Measurements from ENCODE around the gene DTYMK.

The DTYMK gene

DNA sequence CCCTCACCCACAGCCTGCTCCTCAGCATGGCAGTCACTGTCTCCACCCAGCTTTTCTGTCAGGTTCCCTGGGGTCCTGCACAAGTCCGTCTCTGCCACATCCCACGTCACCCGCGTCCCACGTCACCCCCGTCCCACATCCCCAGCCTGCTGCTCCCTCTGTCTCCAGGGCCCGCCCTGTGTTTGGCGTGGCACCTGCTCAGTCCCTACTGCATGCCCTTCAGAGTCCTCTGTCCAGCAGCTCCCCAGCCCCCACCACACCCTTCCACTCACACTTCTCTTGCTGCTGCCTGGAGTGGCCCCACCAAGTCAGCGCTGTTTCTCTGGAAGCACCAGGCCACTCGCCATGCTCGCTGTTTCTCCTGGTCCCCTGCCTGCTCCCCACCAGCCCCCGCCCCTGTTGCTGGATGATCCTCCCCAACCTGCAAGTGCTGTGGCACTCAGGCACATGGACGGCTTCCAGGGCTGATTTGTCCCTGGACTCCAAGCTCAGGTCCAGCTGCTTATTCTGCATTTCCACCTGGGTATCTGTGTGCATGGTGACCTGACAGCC is 30.3 kb downstream of the DTYMK start (continued):
- no peak for TF ChIP-seq CREB5 (CRISPR knock-in tag; IDR thresholded peaks at IDR 0.05; ENCODE audit: low read depth)
- no peak for TF ChIP-seq GLIS3 (CRISPR knock-in tag; IDR thresholded peaks at IDR 0.05)

DNA sequence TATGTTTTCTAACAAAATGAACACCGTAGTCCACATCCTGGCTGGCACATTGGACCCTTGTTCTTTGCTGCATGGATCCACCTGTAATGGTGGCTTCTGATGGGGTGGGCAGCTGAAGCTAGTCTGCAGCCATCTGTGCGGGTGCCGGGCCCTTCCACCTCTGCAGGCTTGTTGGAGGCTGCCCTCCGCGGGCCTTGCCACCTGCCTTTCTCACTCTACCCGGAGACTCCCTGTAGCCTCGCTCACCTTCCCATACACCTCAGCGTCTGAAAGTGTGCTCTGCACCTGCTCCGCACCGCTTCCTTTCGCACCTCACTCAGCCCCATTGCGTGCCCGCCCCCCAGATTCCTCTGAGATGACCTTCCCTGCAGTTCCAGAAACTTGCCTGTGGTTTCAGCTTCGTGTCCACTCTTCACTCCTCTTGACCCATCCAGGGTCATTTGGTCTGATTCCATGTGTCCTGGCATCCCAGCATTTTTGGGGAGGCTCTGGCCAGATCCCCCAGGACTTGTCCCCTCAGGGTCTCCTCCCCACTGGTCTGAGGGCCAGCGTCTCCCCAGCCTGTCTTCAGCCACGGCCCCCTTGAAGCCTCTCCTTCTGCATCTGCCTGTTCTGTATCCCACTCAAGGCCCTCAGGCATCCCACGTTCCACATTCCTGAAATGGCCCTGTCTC is 31.0 kb downstream of the DTYMK start:
- ATAC-seq, result no peak
- TF ChIP-seq RARB (CRISPR knock-in tag; IDR thresholded peaks at IDR 0.05) (no peak), ZFP30 (CRISPR knock-in tag; IDR thresholded peaks at IDR 0.05) (no peak), CREB5 (CRISPR knock-in tag; IDR thresholded peaks at IDR 0.05; ENCODE audit: low read depth) (no peak), CSDC2 (CRISPR knock-in tag; IDR thresholded peaks at IDR 0.05) (no peak), PATZ1 (CRISPR knock-in tag; IDR thresholded peaks at IDR 0.05; ENCODE audit: borderline replicate concordance) (no peak), BACH2 (CRISPR knock-in tag; IDR thresholded peaks at IDR 0.05; ENCODE audit: borderline replicate concordance) (no peak), ESRRG (CRISPR knock-in tag; IDR thresholded peaks at IDR 0.05) (no peak), ZFP3 (CRISPR knock-in tag; IDR thresholded peaks at IDR 0.05) (no peak), ZC3H10 (CRISPR knock-in tag; IDR thresholded peaks at IDR 0.05) (no peak), ZNF70 (CRISPR knock-in tag; IDR thresholded peaks at IDR 0.05) (no peak), OSR1 (CRISPR knock-in tag; IDR thresholded peaks at IDR 0.05) (no peak), TCF4 (CRISPR knock-in tag; IDR thresholded peaks at IDR 0.05; ENCODE audit: borderline replicate concordance) (no peak), GLIS3 (CRISPR knock-in tag; IDR thresholded peaks at IDR 0.05) (no peak), ZNF8 (CRISPR knock-in tag; IDR thresholded peaks at IDR 0.05) (no peak), ISL1 (CRISPR knock-in tag; IDR thresholded peaks at IDR 0.05) (no peak)
- TF ChIP-seq, protein P1, sequence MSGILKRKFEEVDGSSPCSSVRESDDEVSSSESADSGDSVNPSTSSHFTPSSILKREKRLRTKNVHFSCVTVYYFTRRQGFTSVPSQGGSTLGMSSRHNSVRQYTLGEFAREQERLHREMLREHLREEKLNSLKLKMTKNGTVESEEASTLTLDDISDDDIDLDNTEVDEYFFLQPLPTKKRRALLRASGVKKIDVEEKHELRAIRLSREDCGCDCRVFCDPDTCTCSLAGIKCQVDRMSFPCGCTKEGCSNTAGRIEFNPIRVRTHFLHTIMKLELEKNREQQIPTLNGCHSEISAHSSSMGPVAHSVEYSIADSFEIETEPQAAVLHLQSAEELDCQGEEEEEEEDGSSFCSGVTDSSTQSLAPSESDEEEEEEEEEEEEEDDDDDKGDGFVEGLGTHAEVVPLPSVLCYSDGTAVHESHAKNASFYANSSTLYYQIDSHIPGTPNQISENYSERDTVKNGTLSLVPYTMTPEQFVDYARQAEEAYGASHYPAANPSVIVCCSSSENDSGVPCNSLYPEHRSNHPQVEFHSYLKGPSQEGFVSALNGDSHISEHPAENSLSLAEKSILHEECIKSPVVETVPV (CRISPR knock-in tag; IDR thresholded peaks at IDR 0.05), result no peak

DNA sequence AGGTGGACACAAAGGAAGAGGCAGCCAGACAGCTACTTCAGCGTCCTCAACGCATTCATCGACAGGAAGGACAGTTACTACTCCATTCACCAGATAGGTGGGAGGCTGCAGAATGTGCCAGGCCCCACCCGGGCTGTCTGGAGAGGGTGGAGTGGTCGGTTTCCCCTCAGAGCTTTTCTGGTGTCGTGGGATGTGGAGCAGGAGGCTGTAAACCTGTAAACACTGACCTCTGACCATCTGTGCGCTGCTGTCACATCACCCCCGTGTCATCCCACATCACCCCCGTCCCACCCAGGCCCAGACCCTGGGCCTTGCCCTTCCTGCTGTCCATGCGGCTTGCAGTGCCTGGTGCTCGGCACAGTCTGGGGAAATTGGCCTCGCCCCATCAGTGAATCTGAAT is 32.1 kb downstream of the DTYMK start:
- TF ChIP-seq, protein P2, sequence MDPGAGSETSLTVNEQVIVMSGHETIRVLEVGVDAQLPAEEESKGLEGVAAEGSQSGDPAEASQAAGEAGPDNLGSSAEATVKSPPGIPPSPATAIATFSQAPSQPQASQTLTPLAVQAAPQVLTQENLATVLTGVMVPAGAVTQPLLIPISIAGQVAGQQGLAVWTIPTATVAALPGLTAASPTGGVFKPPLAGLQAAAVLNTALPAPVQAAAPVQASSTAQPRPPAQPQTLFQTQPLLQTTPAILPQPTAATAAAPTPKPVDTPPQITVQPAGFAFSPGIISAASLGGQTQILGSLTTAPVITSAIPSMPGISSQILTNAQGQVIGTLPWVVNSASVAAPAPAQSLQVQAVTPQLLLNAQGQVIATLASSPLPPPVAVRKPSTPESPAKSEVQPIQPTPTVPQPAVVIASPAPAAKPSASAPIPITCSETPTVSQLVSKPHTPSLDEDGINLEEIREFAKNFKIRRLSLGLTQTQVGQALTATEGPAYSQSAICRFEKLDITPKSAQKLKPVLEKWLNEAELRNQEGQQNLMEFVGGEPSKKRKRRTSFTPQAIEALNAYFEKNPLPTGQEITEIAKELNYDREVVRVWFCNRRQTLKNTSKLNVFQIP (CRISPR knock-in tag; IDR thresholded peaks at IDR 0.05; ENCODE audit: borderline replicate concordance, low read depth), result no peak
- TF ChIP-seq OSR1 (CRISPR knock-in tag; IDR thresholded peaks at IDR 0.05) (no peak), ESRRG (CRISPR knock-in tag; IDR thresholded peaks at IDR 0.05) (no peak), ZNF565 (CRISPR knock-in tag; conservative IDR thresholded peaks at IDR 0.05; ENCODE audit: low read depth) (no peak), ARNTL (CRISPR knock-in tag; IDR thresholded peaks at IDR 0.05; ENCODE audit: borderline replicate concordance, low read depth) (no peak), BACH2 (CRISPR knock-in tag; IDR thresholded peaks at IDR 0.05; ENCODE audit: borderline replicate concordance) (no peak), CSDC2 (CRISPR knock-in tag; IDR thresholded peaks at IDR 0.05) (no peak), ZFP3 (CRISPR knock-in tag; IDR thresholded peaks at IDR 0.05) (no peak), PPARA (CRISPR knock-in tag; IDR thresholded peaks at IDR 0.05; ENCODE audit: borderline replicate concordance) (no peak), ZFP30 (CRISPR knock-in tag; IDR thresholded peaks at IDR 0.05) (no peak), ZC3H10 (CRISPR knock-in tag; IDR thresholded peaks at IDR 0.05) (no peak), CREB5 (CRISPR knock-in tag; IDR thresholded peaks at IDR 0.05; ENCODE audit: low read depth) (no peak), ZNF8 (CRISPR knock-in tag; IDR thresholded peaks at IDR 0.05) (no peak), RARB (CRISPR knock-in tag; IDR thresholded peaks at IDR 0.05) (no peak), ZNF70 (CRISPR knock-in tag; IDR thresholded peaks at IDR 0.05) (no peak)
- TF ChIP-seq, protein P3, sequence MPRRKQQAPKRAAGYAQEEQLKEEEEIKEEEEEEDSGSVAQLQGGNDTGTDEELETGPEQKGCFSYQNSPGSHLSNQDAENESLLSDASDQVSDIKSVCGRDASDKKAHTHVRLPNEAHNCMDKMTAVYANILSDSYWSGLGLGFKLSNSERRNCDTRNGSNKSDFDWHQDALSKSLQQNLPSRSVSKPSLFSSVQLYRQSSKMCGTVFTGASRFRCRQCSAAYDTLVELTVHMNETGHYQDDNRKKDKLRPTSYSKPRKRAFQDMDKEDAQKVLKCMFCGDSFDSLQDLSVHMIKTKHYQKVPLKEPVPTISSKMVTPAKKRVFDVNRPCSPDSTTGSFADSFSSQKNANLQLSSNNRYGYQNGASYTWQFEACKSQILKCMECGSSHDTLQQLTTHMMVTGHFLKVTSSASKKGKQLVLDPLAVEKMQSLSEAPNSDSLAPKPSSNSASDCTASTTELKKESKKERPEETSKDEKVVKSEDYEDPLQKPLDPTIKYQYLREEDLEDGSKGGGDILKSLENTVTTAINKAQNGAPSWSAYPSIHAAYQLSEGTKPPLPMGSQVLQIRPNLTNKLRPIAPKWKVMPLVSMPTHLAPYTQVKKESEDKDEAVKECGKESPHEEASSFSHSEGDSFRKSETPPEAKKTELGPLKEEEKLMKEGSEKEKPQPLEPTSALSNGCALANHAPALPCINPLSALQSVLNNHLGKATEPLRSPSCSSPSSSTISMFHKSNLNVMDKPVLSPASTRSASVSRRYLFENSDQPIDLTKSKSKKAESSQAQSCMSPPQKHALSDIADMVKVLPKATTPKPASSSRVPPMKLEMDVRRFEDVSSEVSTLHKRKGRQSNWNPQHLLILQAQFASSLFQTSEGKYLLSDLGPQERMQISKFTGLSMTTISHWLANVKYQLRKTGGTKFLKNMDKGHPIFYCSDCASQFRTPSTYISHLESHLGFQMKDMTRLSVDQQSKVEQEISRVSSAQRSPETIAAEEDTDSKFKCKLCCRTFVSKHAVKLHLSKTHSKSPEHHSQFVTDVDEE (CRISPR knock-in tag; IDR thresholded peaks at IDR 0.05), result no peak
- no peak for ATAC-seq
